Activated B cell treated with CpG ODN at 0.5 μM for 24 hours (primary cell): ENCODE measurements around the gene OR56A4. TPM values are rescaled to one million over a fixed set of nuclear protein-coding genes. Genes with fewer than 3 reads are reported as not detected.

Experiments
- ATAC-seq: fragments of 200-7000 bp; cut with Tn5 transposase; one replicate; pipeline ENCODE4 v1.10.0; 2021; ENCODE audit warnings: low read depth, mild to moderate bottlenecking, moderate library complexity
- CTCF ChIA-PET: fragments of 350-600 bp; sonication (Branson Sonifier 250); formaldehyde crosslinking; loops from one replicate; lab custom pipeline; 2021; ENCODE audit warnings: antibody characterized with exemption; lab: Charles Lee
- POLR2A ChIA-PET: fragments of 350-600 bp; sonication (Branson Sonifier 250); formaldehyde crosslinking; loops from one replicate; lab custom pipeline; 2021; ENCODE audit warnings: antibody characterized with exemption; lab: Charles Lee
- DNase-seq: peaks from one replicate; pipeline ENCODE4 v3.0.0; 2022
- H3K27ac Mint-ChIP-seq: one replicate; pipeline ENCODE4 v1.8.0; 2020; ENCODE audit warnings: mixed read lengths
- H3K27me3 Mint-ChIP-seq: one replicate; pipeline ENCODE4 v1.8.0; 2021; ENCODE audit warnings: mixed read lengths
- H3K36me3 Mint-ChIP-seq: one replicate; pipeline ENCODE4 v1.8.0; 2021; ENCODE audit warnings: low read depth, mixed read lengths
- H3K4me1 Mint-ChIP-seq: one replicate; pipeline ENCODE4 v1.8.0; 2021; ENCODE audit warnings: mixed read lengths
- H3K4me3 Mint-ChIP-seq: one replicate; pipeline ENCODE4 v1.8.0; 2020; ENCODE audit warnings: mild to moderate bottlenecking, mixed read lengths
- H3K9me3 Mint-ChIP-seq: one replicate; pipeline ENCODE4 v1.8.0; 2020; ENCODE audit warnings: mixed read lengths
- intact Hi-C: fragments of 100-400 bp; cut with micrococcal nuclease; formaldehyde crosslinking; loops from one replicate; pipeline ENCODE4 v1.15.1; 2024
- total RNA-seq: library from RNA; stranded (reverse); gene quantifications from 2 replicates; pipeline ENCODE4 v1.2.3, GENCODE V29; 2022
- TF ChIP-seq, protein P1 (sequence below): fragments of 200-600 bp; IDR thresholded peaks from one replicate; pipeline ENCODE4 v1.8.0; 2022; ENCODE audit warnings: antibody characterized with exemption, mild to moderate bottlenecking

Gene OR56A4
- total RNA-seq, 1 donor from 2014 or later: not detected

DNA sequence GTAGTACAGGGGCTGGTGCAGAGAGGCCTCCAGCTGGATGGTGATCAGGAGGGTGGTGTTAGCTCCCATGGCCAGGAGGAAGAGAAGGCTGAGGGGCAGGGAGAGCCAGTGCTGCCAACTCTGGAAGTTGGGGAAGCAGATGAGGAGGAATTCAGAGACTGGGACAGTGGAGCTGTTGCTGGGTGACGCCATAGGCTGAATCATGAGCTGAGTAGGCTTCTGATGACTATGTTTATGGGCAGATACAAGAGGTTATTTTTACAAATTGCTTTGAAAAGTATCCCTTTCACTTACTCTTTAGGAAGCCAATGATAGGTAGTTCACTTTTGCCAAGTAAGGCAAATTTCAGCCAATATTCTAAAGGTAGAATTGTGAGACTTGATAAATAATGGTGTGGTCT is 20.8 kb upstream of the OR56A4 start:
- CTCF ChIA-PET: no interaction called here
- Mint-ChIP-seq H3K9me3 (no peaks in the 10 kb centered on the region), H3K4me1 (no peaks in the 10 kb centered on the region), H3K27me3 (peaks cover 9% of the 10 kb centered on the region), H3K36me3 (no peaks in the 10 kb centered on the region), H3K4me3 (no peak overlapping the region), H3K27ac (no peak overlapping the region)
- intact Hi-C loops: no loop called here
- POLR2A ChIA-PET: no interaction called here
- no peak for DNase-seq
- TF ChIP-seq, protein P1, sequence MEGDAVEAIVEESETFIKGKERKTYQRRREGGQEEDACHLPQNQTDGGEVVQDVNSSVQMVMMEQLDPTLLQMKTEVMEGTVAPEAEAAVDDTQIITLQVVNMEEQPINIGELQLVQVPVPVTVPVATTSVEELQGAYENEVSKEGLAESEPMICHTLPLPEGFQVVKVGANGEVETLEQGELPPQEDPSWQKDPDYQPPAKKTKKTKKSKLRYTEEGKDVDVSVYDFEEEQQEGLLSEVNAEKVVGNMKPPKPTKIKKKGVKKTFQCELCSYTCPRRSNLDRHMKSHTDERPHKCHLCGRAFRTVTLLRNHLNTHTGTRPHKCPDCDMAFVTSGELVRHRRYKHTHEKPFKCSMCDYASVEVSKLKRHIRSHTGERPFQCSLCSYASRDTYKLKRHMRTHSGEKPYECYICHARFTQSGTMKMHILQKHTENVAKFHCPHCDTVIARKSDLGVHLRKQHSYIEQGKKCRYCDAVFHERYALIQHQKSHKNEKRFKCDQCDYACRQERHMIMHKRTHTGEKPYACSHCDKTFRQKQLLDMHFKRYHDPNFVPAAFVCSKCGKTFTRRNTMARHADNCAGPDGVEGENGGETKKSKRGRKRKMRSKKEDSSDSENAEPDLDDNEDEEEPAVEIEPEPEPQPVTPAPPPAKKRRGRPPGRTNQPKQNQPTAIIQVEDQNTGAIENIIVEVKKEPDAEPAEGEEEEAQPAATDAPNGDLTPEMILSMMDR: no peak
- ATAC-seq: no peak

DNA sequence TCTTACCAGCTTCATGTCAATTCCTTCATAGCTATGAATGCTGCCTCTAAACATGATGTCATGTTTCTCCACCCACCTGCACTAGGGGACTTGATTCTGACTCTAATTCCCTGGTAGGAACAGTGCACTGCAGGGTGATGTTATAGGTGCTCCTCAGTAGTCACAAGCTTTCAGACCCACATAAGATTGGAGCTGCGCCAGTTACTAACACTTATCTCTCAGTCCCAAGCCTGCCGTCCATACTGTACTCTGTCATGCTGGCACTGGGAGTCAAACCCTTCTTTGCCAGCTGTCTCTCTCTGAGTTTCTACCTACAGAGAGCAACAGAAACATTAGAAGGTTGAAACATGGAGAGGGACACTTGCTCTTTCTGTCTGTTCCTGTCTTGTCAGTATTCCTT is 18.3 kb upstream of the OR56A4 start:
- Mint-ChIP-seq H3K27me3 (peaks cover 9% of the 10 kb centered on the region), H3K27ac (no peak overlapping the region), H3K4me3 (no peak overlapping the region), H3K36me3 (no peaks in the 10 kb centered on the region), H3K4me1 (no peaks in the 10 kb centered on the region), H3K9me3 (no peaks in the 10 kb centered on the region)
- ChIA-PET POLR2A (no interaction called here), CTCF (no interaction called here)
- DNase-seq: no peak
- intact Hi-C loops: no loop called here
- TF ChIP-seq, protein P1: no peak
- ATAC-seq: no peak

DNA sequence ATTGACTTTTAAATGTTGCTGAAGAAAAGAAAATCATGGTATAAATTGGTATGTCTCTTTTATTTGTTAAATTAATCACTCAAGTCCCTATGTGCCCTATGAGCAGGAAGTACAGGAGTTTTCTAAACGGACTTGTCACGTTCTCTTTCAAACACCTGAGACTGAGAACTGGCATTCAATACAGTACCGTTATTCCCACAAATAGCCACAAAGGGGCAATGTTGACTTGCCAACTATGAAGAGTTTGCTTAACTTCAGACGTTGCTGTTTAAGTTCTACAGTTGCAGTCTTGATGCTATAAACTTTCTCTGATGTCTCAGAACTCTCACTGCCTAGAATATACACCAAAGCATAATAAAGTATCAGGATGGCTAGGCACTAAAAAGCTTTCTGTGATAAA is 16.2 kb upstream of the OR56A4 start:
- Mint-ChIP-seq H3K9me3 (no peaks in the 10 kb centered on the region), H3K4me3 (no peak overlapping the region), H3K27ac (no peak overlapping the region), H3K4me1 (no peaks in the 10 kb centered on the region), H3K27me3 (peaks cover 17% of the 10 kb centered on the region), H3K36me3 (no peaks in the 10 kb centered on the region)
- intact Hi-C loops: loop anchor here (1.0 kb wide), 2 partner anchors 293 to 330 kb away; no protein-coding TSS in a partner anchor
- ChIA-PET CTCF (interaction anchor here (0.8 to 1.4 kb wide), 5 partner anchors 322 to 340 kb away, joined by 3 to 8 read pairs (median 4); no protein-coding TSS in a partner anchor), POLR2A (no interaction called here)
- no peak for DNase-seq
- TF ChIP-seq, protein P1: no peak
- no peak for ATAC-seq

DNA sequence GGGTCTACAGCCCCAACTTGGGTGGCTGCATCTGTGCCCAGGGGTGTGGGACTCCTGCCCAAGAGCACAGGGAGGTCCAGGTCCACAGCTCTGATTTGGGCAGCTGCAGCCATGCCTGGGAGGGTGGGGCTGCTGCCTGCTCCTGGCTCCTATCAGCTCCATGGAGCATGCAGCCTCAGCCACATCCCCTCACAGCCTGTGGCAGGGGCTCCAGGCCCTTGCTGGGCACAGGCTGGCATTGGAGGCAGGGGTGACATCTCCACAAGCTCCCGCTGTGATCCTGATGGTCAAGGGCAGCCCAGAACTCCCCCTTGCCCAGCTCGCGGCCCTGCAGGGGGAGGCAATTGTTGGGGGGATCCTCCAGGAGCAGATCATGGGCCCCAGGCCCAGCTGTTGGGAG is 6.3 kb upstream of the OR56A4 start:
- peaks cover 12% of the 10 kb centered on the region for H3K27me3 Mint-ChIP-seq
- TF ChIP-seq, protein P1: no peak
- DNase-seq (no peak), ATAC-seq (no peak)
- no peak overlapping the region for H3K4me3 Mint-ChIP-seq
- peaks cover 10% of the 10 kb centered on the region for H3K9me3 Mint-ChIP-seq
- H3K36me3 Mint-ChIP-seq: no peaks in the 10 kb centered on the region
- CTCF ChIA-PET: no interaction called here
- no peaks in the 10 kb centered on the region for H3K4me1 Mint-ChIP-seq
- intact Hi-C loops: no loop called here
- no peak overlapping the region for H3K27ac Mint-ChIP-seq
- POLR2A ChIA-PET: no interaction called here

DNA sequence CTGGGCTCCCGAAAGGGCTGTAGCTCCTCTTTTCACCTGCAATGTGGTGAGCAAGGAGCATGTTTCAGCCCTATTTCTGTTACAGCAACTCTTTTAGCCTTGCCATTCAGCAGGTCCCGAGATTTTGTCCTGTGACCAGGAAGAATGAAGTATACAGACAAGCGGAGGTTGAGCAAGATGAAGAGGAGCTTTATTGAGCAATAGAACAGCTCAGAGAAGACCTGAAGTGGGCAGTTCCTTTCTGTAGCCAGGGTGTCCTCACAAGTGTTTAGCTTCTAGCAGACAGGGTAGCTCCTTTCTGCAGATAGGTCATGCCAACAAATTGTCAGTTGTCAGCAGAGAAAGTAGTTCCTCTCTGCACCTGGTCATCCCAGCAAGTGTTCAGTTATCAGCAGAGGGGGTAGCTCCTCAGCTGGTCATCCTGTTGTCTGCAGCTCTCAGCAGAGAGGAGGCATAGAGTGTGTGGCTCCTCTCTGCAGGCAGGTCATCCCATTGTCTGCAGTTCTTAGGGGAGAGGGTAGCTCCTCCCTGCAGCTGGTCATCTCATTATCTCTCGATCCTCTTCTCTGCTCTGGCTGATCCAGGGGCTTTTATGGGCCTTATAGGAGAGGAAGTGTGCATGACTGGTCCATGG is 5.4 kb upstream of the OR56A4 start:
- Mint-ChIP-seq H3K4me3 (no peak overlapping the region), H3K9me3 (peaks cover 5% of the 10 kb centered on the region), H3K4me1 (no peaks in the 10 kb centered on the region), H3K36me3 (no peaks in the 10 kb centered on the region), H3K27me3 (peaks cover 12% of the 10 kb centered on the region), H3K27ac (no peak overlapping the region)
- ChIA-PET POLR2A (no interaction called here), CTCF (no interaction called here)
- ATAC-seq (no peak), DNase-seq (no peak)
- TF ChIP-seq, protein P1: no peak
- intact Hi-C loops: no loop called here
